ENCODE data around the gene CHST7. TPM values are rescaled to one million over a fixed set of nuclear protein-coding genes. Genes with fewer than 3 reads are reported as not detected.
A peak's percentile ranks its signal among the peaks of the same experiment; 100 is the strongest.

The CHST7 gene
- total and polyA plus RNA-seq, 10 of the 15 experiments (the other 5 are each of a cell fraction or from before 2014, with no cell fraction given) = 0.58 to 11.0 (median 5.4) TPM

- ChIA-PET RAD21 (ENCODE audit: unreplicated experiment) (interaction anchor here (1.3 to 4.4 kb wide), 7 partner anchors 10 to 76 kb away, joined by 3 to 22 read pairs (median 6); no protein-coding TSS in a partner anchor), SMC1A (ENCODE audit: uncharacterized antibody, unreplicated experiment) (interaction anchor here (1.0 to 3.1 kb wide), 10 partner anchors 10 to 112 kb away, joined by 3 to 9 read pairs (median 4); no protein-coding TSS in a partner anchor), POLR2A (interaction anchor here (0.6 to 0.9 kb wide), 2 partner anchors 52 to 80 kb away, joined by 3 to 4 read pairs; no protein-coding TSS in a partner anchor), CTCF (interaction anchor here (1.0 to 4.2 kb wide), 7 partner anchors 10 to 219 kb away, joined by 3 to 19 read pairs (median 4); no protein-coding TSS in a partner anchor)
- Histone ChIP-seq H3K4me3 (peak overlapping the region; percentile 69; the same call in 1 of the 2 replicates), H3K79me2 (ENCODE audit: control insufficient read depth, insufficient read depth, low read length) (peaks cover 47% of the 10 kb centered on the region), H3K27ac (ENCODE audit: control insufficient read depth, insufficient read depth) (no peak overlapping the region), H3K36me3 (ENCODE audit: control insufficient read depth in 2 of 2, insufficient read depth in 2 of 2, low read length in 1 of 2) (no peaks in the 10 kb centered on the region; a peak in 1 of 4 replicates), H3K4me1 (ENCODE audit: control insufficient read depth, insufficient read depth, low read length) (peaks cover 8% of the 10 kb centered on the region), H4K20me1 (ENCODE audit: control insufficient read depth, insufficient read depth) (no peaks in the 10 kb centered on the region), H3K9me3 (replicated peaks; ENCODE audit: control insufficient read depth, insufficient read depth, low read length) (no peaks in the 10 kb centered on the region), H2AFZ (ENCODE audit: control insufficient read depth, low read depth, low read length) (no peak overlapping the region), H3K9ac (ENCODE audit: control insufficient read depth, insufficient read depth, low read length) (no peak overlapping the region), H3K27me3 (replicated peaks in 1 of 2; ENCODE audit: control insufficient read depth in 2 of 2, insufficient read depth in 2 of 2, low read length in 1 of 2) (no peaks in the 10 kb centered on the region), H3K4me2 (ENCODE audit: control insufficient read depth, insufficient read depth) (peak overlapping the region; percentile 7)
- intact Hi-C loops (cut with micrococcal nuclease; ENCODE audit: unreplicated experiment) (no loop called here), in situ Hi-C loops (cut with MboI) (no loop called here)
- no TSS peak for BruUV-seq (replicated peaks)
- ATAC-seq (no peak), DNase-seq (ENCODE audit: low read depth, low spot score) (no peak), FAIRE-seq (no peak)
- 81% methylated on average over 7 of the region's 7 CpGs for WGBS (ENCODE audit: insufficient coverage, insufficient replicate concordance, low lambda C conversion rate, missing lambda C conversion rate)
- no peak for TF ChIP-seq POLR2AphosphoS2 (IDR thresholded peaks at IDR 0.05; ENCODE audit: low read depth, low read length)
- TF ChIP-seq ZNF622 (IDR thresholded peaks at IDR 0.05) = no peak
- no peak for TF ChIP-seq CBFB (IDR thresholded peaks at IDR 0.05; ENCODE audit: low read depth)
- no peak for TF ChIP-seq SUZ12 (IDR thresholded peaks at IDR 0.05; ENCODE audit: unreplicated experiment)
- TF ChIP-seq BACH1 (IDR thresholded peaks at IDR 0.05; ENCODE audit: borderline replicate concordance) = no peak
- no peak for TF ChIP-seq NFYA (IDR thresholded peaks at IDR 0.05; ENCODE audit: borderline replicate concordance, low read depth, low read length)
- no peak for TF ChIP-seq ZBTB4 (CRISPR knock-in tag; IDR thresholded peaks at IDR 0.05)
- no peak for TF ChIP-seq EZH2 (IDR thresholded peaks at IDR 0.05; ENCODE audit: borderline replicate concordance, control insufficient read depth, low read depth, low read length)
- TF ChIP-seq EGR1 (IDR thresholded peaks at IDR 0.05; ENCODE audit: borderline replicate concordance in 1 of 2, low read depth in 2 of 2, low read length in 2 of 2) = no peak
- TF ChIP-seq POU2F2 (IDR thresholded peaks at IDR 0.05; ENCODE audit: borderline replicate concordance, low read depth, low read length) = no peak
- no peak for TF ChIP-seq PKNOX1 (IDR thresholded peaks at IDR 0.05)
- no peak for TF ChIP-seq IRF4 (IDR thresholded peaks at IDR 0.05; ENCODE audit: low read depth, low read length)
- no peak for TF ChIP-seq ATF7 (IDR thresholded peaks at IDR 0.05; ENCODE audit: low read depth)
- no peak for TF ChIP-seq EED (IDR thresholded peaks at IDR 0.05; ENCODE audit: low read depth)
- TF ChIP-seq RAD21 (IDR thresholded peaks at IDR 0.05; ENCODE audit: insufficient read depth, low read depth, low read length) = no peak
- TF ChIP-seq RUNX3 (IDR thresholded peaks at IDR 0.05; ENCODE audit: low read length) = no peak
- TF ChIP-seq DPF2 (IDR thresholded peaks at IDR 0.05) = no peak
- TF ChIP-seq MEF2A (IDR thresholded peaks at IDR 0.05; ENCODE audit: insufficient read depth, low read depth, low read length) = no peak
- TF ChIP-seq IRF5 (IDR thresholded peaks at IDR 0.05; ENCODE audit: borderline replicate concordance) = no peak
These were observed 3.8 kb downstream of the CHST7 start for GRCh38 chrX:46577221-46578005.

Measured in GM12878 (cell line).